AG20443 (cell line): ENCODE measurements around the gene SFMBT2.
"Not testable (repeated sequence)": the region's sequence is repeated elsewhere in the genome, so short reads cannot be mapped to it uniquely, and the experiment has no call there.

Experiments
- DNase-seq: peaks from one replicate; pipeline ENCODE4 v3.0.0; 2012; ENCODE audit warnings: low spot score, mixed read lengths

SFMBT2 gene

GRCh38 chr10:7225133-7225532 lies 185.7 kb downstream of the SFMBT2 start:
- no peak for DNase-seq

- no peak for DNase-seq
These were observed 191.9 kb downstream of the SFMBT2 start for GRCh38 chr10:7218968-7219367.

DNA sequence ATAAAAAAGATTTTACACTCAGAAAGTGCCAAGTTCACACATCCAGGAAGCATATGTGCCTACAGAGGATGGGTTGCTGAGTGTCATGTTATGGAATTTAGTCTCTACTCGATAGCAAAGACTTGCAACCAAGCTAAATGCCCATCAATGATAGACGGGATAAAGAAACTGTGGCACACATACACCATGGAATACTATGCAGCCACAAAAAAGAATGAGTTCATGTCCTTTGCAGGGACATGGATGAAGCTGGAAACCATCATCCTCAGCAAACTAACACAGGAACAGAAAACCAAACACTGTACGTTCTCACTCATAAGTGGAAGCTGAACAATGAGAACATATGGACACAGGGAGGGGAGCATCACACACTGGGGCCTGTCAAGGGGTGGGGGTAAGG lies 198.1 kb downstream of the SFMBT2 start:
- not testable (repeated sequence) for DNase-seq

DNA sequence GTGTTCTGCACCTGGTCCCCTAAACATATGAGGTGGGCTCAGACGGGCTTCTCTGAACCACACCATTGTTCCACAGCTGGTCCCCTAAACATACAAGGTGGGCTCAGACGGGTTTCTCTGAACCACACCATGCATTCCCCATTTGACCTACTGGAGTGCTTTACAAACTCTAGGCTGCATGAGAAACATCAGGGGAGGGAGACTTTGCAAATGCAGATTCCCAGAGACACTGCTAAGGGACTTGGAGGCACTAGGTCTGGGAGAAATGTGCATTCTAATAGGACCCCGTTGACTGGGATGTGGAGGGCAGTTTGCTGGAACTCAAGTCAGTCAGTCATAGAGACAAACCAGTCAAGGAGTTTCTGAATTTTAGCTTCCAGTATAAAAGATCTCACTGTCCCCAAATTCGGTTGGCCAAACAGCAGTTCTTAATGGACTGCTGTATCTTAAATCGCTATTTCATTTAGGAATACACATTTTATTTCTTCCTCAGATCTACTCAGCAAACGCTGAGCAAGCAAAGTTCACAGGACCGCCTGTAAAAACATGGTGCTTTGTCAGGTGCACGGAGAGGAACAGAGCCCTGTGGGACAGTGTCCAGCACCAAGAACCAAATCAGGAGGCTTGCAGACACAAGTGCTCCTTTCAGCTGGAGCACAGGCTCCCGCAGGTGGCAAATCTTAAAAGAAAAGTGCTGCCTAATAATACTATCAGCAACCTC lies 198.8 kb downstream of the SFMBT2 start:
- DNase-seq = no peak

GRCh38 chr10:7210516-7210915 lies 200.3 kb downstream of the SFMBT2 start:
- no peak for DNase-seq

DNA sequence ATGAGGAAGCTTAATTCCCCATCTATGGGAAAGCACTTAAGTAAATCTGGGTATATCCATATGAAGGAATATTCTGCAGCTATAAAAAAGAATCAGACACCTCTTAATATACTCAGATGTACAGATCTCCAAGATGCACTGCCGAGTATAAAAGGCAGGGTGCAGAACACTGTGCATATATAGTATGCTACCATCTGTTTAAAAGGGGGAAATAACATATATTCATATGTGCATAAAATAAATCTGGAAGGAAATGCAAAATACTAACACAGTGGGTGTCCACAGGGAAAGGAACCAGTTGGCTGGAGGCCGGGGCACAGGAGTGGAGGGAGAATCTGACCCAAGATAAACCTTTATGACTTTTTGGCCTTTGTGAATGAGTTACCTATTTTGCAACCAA lies 201.4 kb downstream of the SFMBT2 start:
- no peak for DNase-seq

DNA sequence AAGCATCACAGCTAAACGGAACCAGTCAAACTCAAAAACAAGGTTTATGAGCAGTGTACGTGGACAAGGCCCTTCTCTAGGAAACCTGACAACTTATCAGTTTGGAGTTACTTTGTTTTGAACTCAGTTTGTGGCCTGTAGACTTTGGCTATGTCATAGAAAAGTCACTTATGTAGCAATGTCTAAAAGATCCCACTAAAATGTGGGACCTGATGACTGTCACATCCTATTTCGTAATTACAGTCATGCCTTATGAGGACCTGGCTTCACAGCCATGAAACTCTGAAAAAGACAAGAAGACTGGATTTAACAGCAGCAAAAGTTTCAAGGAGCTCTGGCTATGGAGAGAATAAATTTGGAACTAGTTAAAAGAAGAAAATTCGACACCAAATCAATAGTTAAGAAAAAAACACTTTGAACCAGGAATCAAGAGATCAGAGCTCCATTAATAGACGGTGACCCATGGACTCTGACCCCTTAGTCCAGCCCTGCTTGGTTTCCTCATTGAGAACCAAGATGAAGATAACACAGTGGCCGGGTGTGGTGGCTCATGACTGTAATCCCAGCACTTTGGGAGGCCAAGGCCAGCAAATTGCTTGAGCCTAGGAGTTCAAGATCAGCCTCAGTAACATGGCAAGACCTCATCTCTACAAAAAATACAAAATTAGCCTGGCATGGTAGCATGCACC lies 204.3 kb downstream of the SFMBT2 start:
- DNase-seq = no peak

DNA sequence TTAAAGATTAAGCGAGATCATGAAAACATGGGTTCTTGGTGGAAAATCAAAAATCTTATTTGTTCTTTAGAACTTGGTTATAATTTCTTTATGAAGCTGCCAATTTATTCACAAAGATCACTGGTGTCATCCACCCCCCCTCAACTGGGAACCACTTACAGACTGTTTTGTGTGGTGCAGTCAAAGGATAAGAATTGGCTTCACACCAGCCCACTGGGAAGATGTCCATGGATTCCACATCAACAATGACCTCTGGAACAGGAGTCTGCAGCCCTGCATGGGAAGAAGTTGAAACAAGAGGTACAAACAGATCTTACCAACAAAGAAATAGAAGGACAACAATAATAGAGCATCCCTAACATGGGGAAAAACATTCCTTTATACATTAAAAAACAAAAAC lies 205.2 kb downstream of the SFMBT2 start:
- DNase-seq = no peak

- no peak for DNase-seq
These were observed 208.0 kb downstream of the SFMBT2 start for GRCh38 chr10:7202793-7203355.

GRCh38 chr10:7199152-7199760 lies 211.6 kb downstream of the SFMBT2 start:
- DNase-seq = no peak

DNA sequence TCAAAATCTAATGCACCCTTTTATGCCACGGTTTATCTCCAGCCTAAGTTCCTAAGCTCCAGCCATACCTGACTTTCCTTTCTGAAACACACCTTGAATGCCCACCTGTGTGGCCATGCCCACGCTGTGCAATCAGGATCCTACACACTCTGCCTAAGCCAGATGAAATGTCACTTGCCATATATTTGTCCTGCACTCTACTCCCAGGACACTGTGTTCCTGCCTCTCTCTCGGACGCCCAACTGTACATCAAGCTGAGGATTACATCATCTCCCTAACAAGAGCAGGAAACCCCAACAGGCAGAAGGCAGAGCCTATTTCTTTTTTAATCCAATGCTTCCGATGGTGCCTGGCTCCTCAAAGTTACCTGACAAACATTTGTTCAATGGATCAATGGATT lies 214.6 kb downstream of the SFMBT2 start:
- DNase-seq = no peak

GRCh38 chr10:7195118-7195517 lies 215.7 kb downstream of the SFMBT2 start:
- no peak for DNase-seq

GRCh38 chr10:7194571-7194970 lies 216.3 kb downstream of the SFMBT2 start:
- DNase-seq = no peak

- DNase-seq = no peak
These were observed 217.5 kb downstream of the SFMBT2 start for GRCh38 chr10:7193369-7193768.

DNA sequence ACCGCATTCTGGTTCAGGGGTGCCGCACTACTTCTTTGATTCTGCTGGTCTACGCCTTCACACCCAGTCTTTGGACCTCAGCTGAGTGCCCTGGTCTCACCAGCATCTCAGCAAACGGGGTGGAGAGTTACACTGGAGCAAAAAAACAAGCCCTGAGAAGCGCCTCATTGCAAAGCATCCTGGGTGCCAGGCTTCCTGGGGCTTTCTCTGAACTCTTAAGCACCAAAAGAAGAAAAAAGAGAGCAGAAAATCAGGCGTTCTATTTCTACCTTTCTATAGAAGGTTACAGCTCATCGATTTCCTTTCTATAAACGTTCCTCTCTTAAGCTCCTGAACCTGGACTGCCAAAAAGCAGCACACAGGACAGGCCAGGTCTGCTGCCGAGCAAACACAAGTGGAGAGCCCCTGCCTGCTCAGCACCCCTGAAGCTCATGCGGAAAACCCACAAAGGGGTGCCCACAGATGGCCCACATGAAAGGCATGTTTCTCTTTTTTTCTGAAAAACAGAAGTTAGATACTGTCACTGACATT lies 217.9 kb downstream of the SFMBT2 start:
- no peak for DNase-seq

- no peak for DNase-seq
These were observed 218.8 kb downstream of the SFMBT2 start for GRCh38 chr10:7192061-7192460.

DNA sequence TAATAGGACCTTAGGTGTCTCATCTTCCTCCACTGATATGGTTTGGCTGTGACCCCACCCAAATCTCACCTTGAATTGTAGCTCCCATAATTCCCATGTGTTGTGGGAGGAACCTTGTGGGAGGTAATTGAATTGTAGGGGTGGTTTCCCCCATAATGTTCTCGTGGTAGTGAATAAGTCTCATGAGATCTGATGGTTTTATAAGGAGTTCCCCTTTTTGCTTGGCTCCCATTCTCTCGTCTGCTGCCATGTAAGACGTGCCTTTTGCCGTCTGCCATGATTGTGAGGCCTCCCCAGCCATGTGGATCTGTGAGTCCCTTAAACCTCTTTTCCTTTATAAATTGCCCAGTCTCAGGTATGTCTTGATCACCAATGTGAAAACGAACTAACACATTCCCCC lies 220.1 kb downstream of the SFMBT2 start:
- not testable (repeated sequence) for DNase-seq

- DNase-seq = no peak
These were observed 220.9 kb downstream of the SFMBT2 start for GRCh38 chr10:7189909-7190308.

DNA sequence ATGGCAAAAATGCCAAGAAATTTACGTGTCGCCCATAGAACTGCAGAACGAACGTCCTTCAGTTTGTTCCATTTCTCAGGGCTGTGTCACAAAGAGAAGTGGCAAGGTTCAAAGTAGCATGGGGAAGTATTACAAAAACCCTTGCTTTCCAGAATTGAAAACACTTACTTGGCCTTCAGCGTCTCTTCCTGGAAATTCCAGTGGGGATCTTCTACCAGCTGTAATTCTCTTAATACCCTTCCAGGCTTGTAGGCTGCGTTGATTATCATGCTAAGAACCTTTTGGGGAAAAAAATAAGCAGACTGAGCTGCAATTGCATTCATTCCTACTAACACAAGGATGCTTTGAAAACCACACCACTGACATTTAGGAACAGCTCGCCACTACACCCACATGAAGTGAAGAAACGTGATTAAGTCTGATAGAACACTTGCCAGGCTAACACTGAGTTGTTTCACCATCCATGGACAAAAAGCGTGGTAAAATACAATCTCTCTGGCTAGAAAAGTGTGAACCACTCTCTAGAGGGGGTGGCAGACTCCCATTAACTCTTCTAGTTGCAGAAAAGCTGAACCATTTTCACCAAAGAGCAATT lies 222.3 kb downstream of the SFMBT2 start:
- DNase-seq = no peak

DNA sequence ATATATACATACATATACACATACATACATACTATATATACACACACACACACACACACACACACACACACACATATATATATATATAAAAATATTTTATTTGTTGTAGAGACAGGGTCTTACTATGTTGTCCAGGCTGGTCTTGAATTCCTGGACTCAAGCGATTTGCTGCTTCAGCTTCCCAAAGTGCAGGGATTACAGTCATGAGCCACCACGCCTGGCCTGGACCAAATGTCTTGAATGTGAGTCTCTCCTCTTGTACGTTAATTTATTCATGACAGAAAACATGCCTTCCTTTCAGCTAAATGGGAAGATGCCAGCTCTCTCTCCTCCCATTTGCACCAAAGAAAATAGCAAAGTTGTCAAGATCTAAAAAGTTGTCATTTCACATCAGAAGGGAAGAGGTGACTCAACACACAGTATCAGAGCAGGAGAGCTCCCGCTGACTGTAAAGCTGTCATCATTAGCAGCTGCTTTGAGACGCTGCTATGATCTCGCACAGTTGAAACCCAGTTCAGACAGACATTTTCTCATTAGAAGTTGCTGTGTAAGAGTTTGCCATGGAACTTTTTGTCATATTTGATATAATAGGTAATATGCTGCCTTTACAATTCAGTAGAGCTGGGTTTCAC lies 224.3 kb downstream of the SFMBT2 start:
- DNase-seq = no peak

DNA sequence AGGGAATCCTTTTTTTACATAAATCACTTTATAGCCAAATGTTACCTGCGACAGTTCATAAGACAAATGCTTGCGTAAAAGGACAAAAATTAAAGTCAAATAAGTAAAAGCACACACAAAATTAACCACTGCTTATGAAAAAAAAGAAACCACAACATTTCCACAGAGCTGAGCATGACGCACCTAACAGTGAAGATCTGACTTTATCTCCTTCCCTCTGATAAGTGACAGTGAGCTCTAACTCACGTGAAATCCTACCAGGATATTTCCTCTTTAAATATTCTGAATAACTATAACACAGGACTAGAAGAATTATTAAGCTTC lies 225.5 kb downstream of the SFMBT2 start:
- DNase-seq = no peak
